T47D (cell line): ENCODE data around the gene RAB3A.

ENCODE experiments used
- DNase-seq, 2 experiments: peaks; one replicate each; pipeline versions ENCODE4 v3.0.0 to v3.0.0-alpha.2; 2011 to 2012; ENCODE audit warnings: low read depth in 1 of 2, low spot score in 1 of 2
- JUND ChIP-seq: IDR thresholded peaks from 2 replicates; pipeline ENCODE4 v1.6.1; 2012; ENCODE audit warnings: low read depth
- in situ Hi-C: cut with HindIII; loops from 2 replicates; pipeline ENCODE4 v1.10.0; 2016; ENCODE audit warnings: low sequenced_read_pairs, low pct_unique_long_range_greater_than_20kb

Gene RAB3A

GRCh38 chr19:18179957-18180356 lies 23.9 kb downstream of the RAB3A start:
- no peak for TF ChIP-seq JUND
- no peak for DNase-seq
- in situ Hi-C loops: no loop called here

GRCh38 chr19:18176367-18177310 lies 27.2 kb downstream of the RAB3A start:
- TF ChIP-seq JUND: no peak
- DNase-seq: no peak
- in situ Hi-C loops: no loop called here

GRCh38 chr19:18174983-18175382 lies 28.9 kb downstream of the RAB3A start:
- in situ Hi-C loops: no loop called here
- DNase-seq: no peak
- no peak for TF ChIP-seq JUND

- in situ Hi-C loops: no loop called here
- peak; percentile 49 to 76 for DNase-seq
Measured at GRCh38 chr19:18173572-18174288, 30.1 kb downstream of the RAB3A start, which contains the start of gene IFI30. TSS of gene IFI30 (plus strand) at chr19:18173813. CDS start at chr19:18173842, 29 bp downstream.

GRCh38 chr19:18173054-18173571 lies 30.7 kb downstream of the RAB3A start:
- no peak for TF ChIP-seq JUND
- in situ Hi-C loops: no loop called here
- DNase-seq: no peak

More at GRCh38 chr19:18173572-18174288, 30.1 kb downstream of the RAB3A start, which contains the start of gene IFI30:
- no peak for TF ChIP-seq JUND

GRCh38 chr19:18172331-18173053 lies 31.4 kb downstream of the RAB3A start:
- in situ Hi-C loops: no loop called here
- DNase-seq: no peak
- no peak for TF ChIP-seq JUND

GRCh38 chr19:18171605-18172327 lies 32.1 kb downstream of the RAB3A start:
- in situ Hi-C loops: no loop called here
- DNase-seq: no peak
- TF ChIP-seq JUND: no peak

- in situ Hi-C loops: no loop called here
- DNase-seq: no peak
- TF ChIP-seq JUND: no peak
Measured at GRCh38 chr19:18170714-18171255, 33.1 kb downstream of the RAB3A start.

- TF ChIP-seq JUND: no peak
- no peak for DNase-seq
- in situ Hi-C loops: no loop called here
Measured at GRCh38 chr19:18168673-18169381, 35.0 kb downstream of the RAB3A start.

GRCh38 chr19:18167975-18168645 lies 35.7 kb downstream of the RAB3A start:
- in situ Hi-C loops: no loop called here
- no peak for TF ChIP-seq JUND
- peak; percentile 32 to 87 for DNase-seq
